HepG2 (cell line): ENCODE results near the gene SPAG9. TPM values are rescaled to one million over a fixed set of nuclear protein-coding genes. Genes with fewer than 3 reads are reported as not detected.

Experiments
- ATAC-seq: fragments of 200-7000 bp; cut with Tn5 transposase; 3 replicates; pipeline ENCODE4 v1.9.1; 2020; ENCODE audit warnings: mild to moderate bottlenecking, moderate library complexity
- BruUV-seq: library from RNA; stranded (reverse); fragments of 400-500 nt; replicated peaks from 2 replicates; lab custom pipeline; 2021; lab: Mats Ljungman, UMichigan
- CTCF ChIA-PET: fragments of 300-600 bp; formaldehyde crosslinking; extraction: SDS; loops from one replicate; lab custom pipeline; 2021; ENCODE audit warnings: low total read pairs, inconsistent platforms, low intra/inter-chr PET ratio; lab: Yijun Ruan, JAX
- POLR2A ChIA-PET: fragments of 350-600 bp; sonication (Branson Sonifier 250); formaldehyde crosslinking; loops from one replicate; lab custom pipeline; 2020; ENCODE audit warnings: antibody characterized with exemption, inconsistent platforms; lab: Yijun Ruan, JAX
- DNase-seq: peaks from one replicate; pipeline ENCODE4 v3.0.0-alpha.2; 2015; ENCODE audit warnings: low spot score
- FAIRE-seq: peaks from 3 replicates; lab custom pipeline; 2011; peaks lifted over from hg19 to GRCh38; lab: Jason Lieb, UNC
- H2AFZ ChIP-seq: one replicate; pipeline ENCODE4 v1.6.1; 2011; ENCODE audit warnings: low read length, inconsistent platforms
- H3K27ac ChIP-seq: fragments of 300-600 bp; 3 replicates; pipeline ENCODE4 v1.8.0; 2011; ENCODE audit warnings: mixed run types, mild to moderate bottlenecking, mixed read lengths, low read length, inconsistent platforms; ENCODE audit not compliant: insufficient read depth; ENCODE audit errors: extremely low read length
- H3K27me3 ChIP-seq, 2 experiments: fragments of 200-600 bp in 1 of 2; 2 replicates in 1 of 2; 3 replicates in 1 of 2; pipeline versions ENCODE4 v1.6.0 to v1.8.0; 2011; ENCODE audit warnings: low read length in 2 of 2, mild to moderate bottlenecking in 2 of 2, moderate library complexity in 2 of 2, inconsistent platforms in 1 of 2; ENCODE audit not compliant: insufficient read depth in 2 of 2, control insufficient read depth in 1 of 2
- H3K36me3 ChIP-seq, 2 experiments: fragments of 200-600 bp in 1 of 2; replicated peaks in 1 of 2; 2 replicates in 1 of 2; 3 replicates in 1 of 2; pipeline versions ENCODE4 v1.5.1 to v1.8.0; 2011; ENCODE audit warnings: low read length in 2 of 2, inconsistent platforms in 1 of 2; ENCODE audit not compliant: insufficient read depth in 2 of 2, control insufficient read depth in 1 of 2
- H3K4me1 ChIP-seq: 2 replicates; pipeline ENCODE4 v1.5.1; 2012; ENCODE audit warnings: low read length, inconsistent platforms; ENCODE audit not compliant: insufficient read depth
- H3K4me2 ChIP-seq: 2 replicates; pipeline ENCODE4 v1.6.0; 2011; ENCODE audit warnings: low read depth, low read length, inconsistent platforms
- H3K4me3 ChIP-seq, 3 experiments: fragments of 200-600 bp in 1 of 3; sonication (generic), shearing (Covaris generic) in 1 of 3; replicated peaks in 1 of 3; 2 replicates each; pipeline ENCODE4 v1.5.1; 2011 to 2016; ENCODE audit warnings: low read length in 3 of 3, inconsistent platforms in 2 of 3, low read depth in 2 of 3, mild to moderate bottlenecking in 2 of 3, control low read depth in 1 of 3, mixed read lengths in 1 of 3; ENCODE audit not compliant: insufficient read depth in 1 of 3
- H3K79me2 ChIP-seq: one replicate; pipeline ENCODE4 v1.6.1; 2011; ENCODE audit warnings: low read length, inconsistent platforms; ENCODE audit not compliant: insufficient read depth
- H3K9ac ChIP-seq: 2 replicates; pipeline ENCODE4 v1.6.0; 2011; ENCODE audit warnings: mild to moderate bottlenecking, low read depth, low read length, inconsistent platforms; ENCODE audit not compliant: insufficient read depth
- H3K9me3 ChIP-seq: 2 replicates; pipeline ENCODE4 v1.5.1; 2012; ENCODE audit warnings: mild to moderate bottlenecking, low read length
- H4K20me1 ChIP-seq: 2 replicates; pipeline ENCODE4 v1.6.0; 2011; ENCODE audit warnings: inconsistent platforms, mild to moderate bottlenecking, low read length, moderate library complexity; ENCODE audit not compliant: insufficient read depth
- DNMT3B ChIP-seq: conservative IDR thresholded peaks from 2 replicates; pipeline ENCODE4 v1.6.1; 2016; ENCODE audit warnings: missing biosample characterization, control low read depth
- JARID2 ChIP-seq: sonication (generic); formaldehyde crosslinking; IDR thresholded peaks from 2 replicates; pipeline ENCODE4 v1.8.1; 2023; ENCODE audit warnings: missing genetic modification reagents, inconsistent platforms; ENCODE audit not compliant: insufficient replicate concordance
- MTF2 ChIP-seq: sonication (generic); formaldehyde crosslinking; IDR thresholded peaks from 2 replicates; pipeline ENCODE4 v1.5.0; 2020; ENCODE audit warnings: missing genetic modification reagents, borderline replicate concordance
- YEATS2 ChIP-seq: sonication (generic); formaldehyde crosslinking; IDR thresholded peaks from 2 replicates; pipeline ENCODE4 v1.4.0; 2020; ENCODE audit warnings: missing genetic modification reagents, borderline replicate concordance
- ZFP90 ChIP-seq: sonication (generic); formaldehyde crosslinking; IDR thresholded peaks from 2 replicates; pipeline ENCODE4 v1.8.0; 2022; ENCODE audit warnings: missing genetic modification reagents, mild to moderate bottlenecking, inconsistent platforms, borderline replicate concordance
- ZNF770 ChIP-seq: sonication (generic); formaldehyde crosslinking; IDR thresholded peaks from 2 replicates; pipeline ENCODE4 v1.5.0; 2020; ENCODE audit warnings: mild to moderate bottlenecking, missing genetic modification reagents
- WGBS: methylation state at CpG from one replicate; pipeline ENCODE4 v1.1.6; 2017; ENCODE audit warnings: low lambda C conversion rate; 5-methylcytosine and 5-hydroxymethylcytosine counted together
- in situ Hi-C: cut with HindIII; loops from 2 replicates; pipeline ENCODE4 v1.10.0; 2017; ENCODE audit warnings: low pct_unique_long_range_greater_than_20kb; ENCODE audit not compliant: extremely low pct_ligation_motif_present
- intact Hi-C: fragments of 100-400 bp; cut with micrococcal nuclease; formaldehyde crosslinking; loops from one replicate; pipeline ENCODE4 v1.10.0; 2022; ENCODE audit not compliant: unreplicated experiment
- polyA plus RNA-seq, 8 experiments: library from polyadenylated mRNA; depleted of rRNA in 3 of 8; stranded (reverse) in 7 of 8; unstranded in 1 of 8; fragments of >200 nt; fragmentation: Illumina TruSeq in 4 of 8; extraction: Trizol in 4 of 8; gene quantifications; 2 replicates each; pipeline versions ENCODE4 v1.2.1 to v1.2.3, GENCODE V29; 2011 to 2016; ENCODE audit warnings: low read depth in 4 of 8, missing spikeins in 1 of 8, mixed read lengths in 1 of 8; ENCODE audit not compliant: insufficient read depth in 1 of 8
- total RNA-seq, 5 experiments: library from RNA; depleted of rRNA; stranded (reverse); fragments of >200 nt; fragmentation: Illumina TruSeq; extraction: Trizol; gene quantifications; 2 replicates each; pipeline ENCODE4 v1.2.3, GENCODE V29; 2016; ENCODE audit warnings: low read depth in 1 of 5

Gene SPAG9
- total and polyA plus RNA-seq, 2 of the 13 experiments (the other 11 are each of a cell fraction or from before 2014, with no cell fraction given), result 43.2 to 78.6 TPM

- intact Hi-C loops, result loop anchor here (10.0 kb wide), 1 partner anchor 415 kb away; the partner anchor contains the start of gene SPATA20
- in situ Hi-C loops, result loop anchor here (5.0 to 10.0 kb wide), 2 partner anchors 177 to 415 kb away; partner anchors contain the start of gene SPATA20
- no peaks in the 10 kb centered on the region for H4K20me1 ChIP-seq
- H2AFZ ChIP-seq, result no peak overlapping the region
- ATAC-seq (no peak), DNase-seq (no peak), FAIRE-seq (no peak)
- TF ChIP-seq JARID2 (CRISPR knock-in tag) (no peak), YEATS2 (CRISPR knock-in tag) (no peak), DNMT3B (no peak), ZFP90 (CRISPR knock-in tag) (no peak)
- WGBS, result 95% methylated on average over 2 of the region's 2 CpGs
- ChIA-PET POLR2A (no interaction called here), CTCF (no interaction called here)
- H3K9me3 ChIP-seq, result no peaks in the 10 kb centered on the region
- peaks cover 0 to 3% of the 10 kb centered on the region in 2 experiments; a peak in 1 of 5 replicates for H3K36me3 ChIP-seq
- H3K4me3 ChIP-seq, result no peak overlapping the region
- H3K27ac ChIP-seq, result no peak overlapping the region
- no peaks in the 10 kb centered on the region for H3K27me3 ChIP-seq
- H3K4me2 ChIP-seq, result no peak overlapping the region
- peaks cover 45% of the 10 kb centered on the region for H3K4me1 ChIP-seq
- no peak overlapping the region for H3K9ac ChIP-seq
- no peaks in the 10 kb centered on the region for H3K79me2 ChIP-seq
- no TSS peak for BruUV-seq
These were observed 161.3 kb downstream of the SPAG9 start for GRCh38 chr17:50959341-50959740.

DNA sequence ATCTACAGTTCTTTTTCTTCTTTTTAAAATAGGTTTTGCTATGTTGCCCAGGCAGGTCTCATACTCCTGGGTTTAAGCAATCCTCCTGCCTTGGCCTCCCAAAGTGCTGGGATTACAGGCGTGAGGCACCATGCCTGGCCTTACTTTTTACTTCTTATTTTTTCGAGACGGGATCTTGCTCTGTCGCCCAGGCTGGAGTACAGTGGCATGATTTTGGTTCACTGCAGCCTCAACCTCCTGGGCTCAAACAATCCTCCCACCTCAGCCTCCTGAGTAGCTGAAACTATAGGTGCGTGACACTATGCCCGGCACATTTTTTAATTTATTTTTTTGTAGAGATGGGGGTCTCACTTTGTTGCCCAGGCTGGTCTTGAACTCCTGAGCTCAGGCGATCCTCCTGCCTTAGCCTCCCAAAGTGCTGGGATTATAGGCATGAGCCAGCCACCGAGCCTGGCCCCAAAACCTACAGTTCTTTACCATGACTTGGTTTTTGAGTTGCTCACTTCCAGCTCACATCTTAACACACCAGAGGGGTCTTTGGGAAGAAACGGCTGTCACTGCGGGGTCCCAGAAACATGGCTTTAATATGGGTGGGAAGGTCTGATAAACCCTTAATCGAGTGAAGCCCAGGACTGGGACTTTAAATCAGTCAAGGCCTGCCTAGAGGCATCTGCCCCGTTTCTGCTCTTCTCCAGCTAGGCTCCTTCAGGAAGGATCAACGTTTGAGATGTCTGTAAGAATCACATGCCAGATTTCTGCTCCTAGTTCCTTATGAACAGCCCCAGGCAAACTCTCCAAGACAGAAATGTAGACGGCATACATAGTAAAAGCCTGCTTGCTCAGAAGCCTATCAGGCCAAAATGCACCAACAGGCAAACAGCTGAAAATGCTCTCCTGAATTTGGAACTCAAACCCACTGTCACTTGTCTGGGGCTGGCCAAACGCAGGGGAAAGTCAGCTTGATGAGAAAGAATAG, 162.8 kb downstream of the SPAG9 start:
- ChIA-PET CTCF (interaction anchor here (1.3 to 2.6 kb wide), 7 partner anchors 92 to 175 kb away, joined by 3 to 24 read pairs (median 8); partner anchors contain the start of gene TOB1), POLR2A (no interaction called here)
- Histone ChIP-seq H3K36me3 (no peaks in the 10 kb centered on the region; a peak in 1 of 5 replicates), H3K27ac (no peak overlapping the region), H3K9me3 (no peaks in the 10 kb centered on the region), H3K79me2 (no peaks in the 10 kb centered on the region), H2AFZ (no peak overlapping the region), H3K9ac (no peak overlapping the region), H4K20me1 (no peaks in the 10 kb centered on the region), H3K27me3 (no peaks in the 10 kb centered on the region), H3K4me2 (no peak overlapping the region), H3K4me3 (no peak overlapping the region), H3K4me1 (peaks cover 43% of the 10 kb centered on the region)
- no peak for TF ChIP-seq MTF2 (CRISPR knock-in tag)
- TF ChIP-seq ZNF770 (CRISPR knock-in tag), result peak; percentile 29; the same call in 1 of the 2 replicates
- intact Hi-C loops (loop anchor here (10.0 kb wide), 1 partner anchor 413 kb away; the partner anchor contains the start of gene SPATA20), in situ Hi-C loops (loop anchor here (5.0 to 10.0 kb wide), 2 partner anchors 176 to 413 kb away; partner anchors contain the start of gene SPATA20)
- WGBS, result 81% methylated on average over 15 of the region's 15 CpGs
- ATAC-seq, result no peak
- FAIRE-seq, result no peak
- BruUV-seq, result no TSS peak
- DNase-seq, result no peak
